GM18502 (cell line): ENCODE data around the gene DLGAP1.

Experiments used
- ATAC-seq: cut with Tn5 transposase; IDR thresholded peaks from one replicate; pipeline ENCODE4 v1.9.1; 2021; ENCODE audit warnings: mild to moderate bottlenecking; ENCODE audit not compliant: unreplicated experiment, poor library complexity

The DLGAP1 gene

DNA sequence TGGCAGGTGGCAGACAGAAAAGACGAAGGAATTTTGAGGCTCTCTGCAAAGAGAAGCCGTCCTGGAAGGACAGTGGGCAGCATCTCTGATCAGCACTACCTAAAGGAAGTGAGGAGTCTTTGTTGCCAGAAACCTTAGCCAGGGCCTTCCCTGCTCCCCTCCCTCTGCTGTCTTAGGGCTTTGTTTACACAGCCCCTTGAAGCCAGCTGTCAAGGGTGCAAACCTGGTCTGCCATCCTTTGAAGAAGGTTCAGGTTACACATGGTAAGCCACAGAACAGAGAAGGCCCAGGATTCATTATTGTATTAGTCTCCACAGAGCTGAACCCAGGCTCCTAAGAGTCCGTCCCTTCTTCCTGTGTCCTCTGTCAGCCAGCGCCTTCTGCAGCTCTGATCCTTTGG is 648.5 kb downstream of the DLGAP1 start:
- ATAC-seq = no peak

DNA sequence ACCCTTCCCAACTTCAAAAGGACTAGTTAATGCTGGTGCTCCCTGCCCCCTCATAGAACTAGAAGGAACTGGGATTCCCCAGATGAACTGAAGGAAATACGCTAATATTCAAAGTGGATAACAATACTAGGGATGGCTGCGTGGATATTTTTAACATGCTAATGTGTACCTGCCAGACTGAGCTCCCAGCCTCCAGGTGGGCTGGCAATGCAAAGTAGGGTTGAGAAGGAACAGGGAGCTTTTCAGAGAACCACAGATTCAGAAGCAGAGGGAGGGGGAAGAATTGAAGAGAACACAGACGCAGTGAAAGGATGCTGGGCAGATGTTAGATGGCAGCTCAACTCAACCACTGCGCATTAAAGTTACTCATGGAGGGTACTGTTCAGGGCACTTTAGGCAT is 650.8 kb downstream of the DLGAP1 start:
- no peak for ATAC-seq

DNA sequence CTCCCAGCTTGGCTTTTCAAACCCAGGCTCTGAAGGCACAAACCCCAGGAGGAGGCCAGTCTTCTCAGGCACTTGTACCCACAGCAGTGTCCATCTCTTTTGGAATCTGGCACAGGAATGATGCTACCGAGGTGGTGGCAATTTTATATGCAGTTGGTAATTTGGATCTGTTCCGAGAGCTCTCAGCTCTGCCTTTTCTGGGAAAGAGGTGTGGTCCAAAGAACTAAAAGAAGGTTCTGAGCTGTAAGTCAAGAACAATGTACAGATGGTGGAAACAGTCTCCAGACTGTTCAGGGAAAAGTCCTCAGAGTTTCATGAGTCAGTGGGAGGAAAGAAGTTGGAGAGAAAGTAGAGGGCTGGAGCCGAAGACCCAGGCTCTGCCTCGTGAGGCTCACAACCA is 651.8 kb downstream of the DLGAP1 start:
- no peak for ATAC-seq

DNA sequence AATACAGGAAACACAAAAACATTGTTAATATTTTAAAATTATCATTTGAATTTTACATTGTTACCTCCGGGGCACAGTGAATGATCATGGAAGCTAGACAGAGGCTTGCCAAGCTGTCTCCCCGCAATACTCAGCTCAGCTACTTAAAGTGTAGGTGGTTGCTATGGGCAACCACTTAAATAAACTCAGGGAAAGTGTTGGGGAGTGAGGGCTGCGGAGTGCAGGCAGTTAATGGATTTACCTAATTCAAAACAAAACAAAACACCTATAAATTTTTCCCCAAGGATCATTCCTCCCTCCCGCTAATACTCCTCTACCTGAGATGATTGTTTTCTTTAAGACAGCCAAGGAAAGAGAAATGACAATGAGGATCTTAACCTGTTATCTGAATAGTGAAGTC is 655.6 kb downstream of the DLGAP1 start:
- no peak for ATAC-seq

DNA sequence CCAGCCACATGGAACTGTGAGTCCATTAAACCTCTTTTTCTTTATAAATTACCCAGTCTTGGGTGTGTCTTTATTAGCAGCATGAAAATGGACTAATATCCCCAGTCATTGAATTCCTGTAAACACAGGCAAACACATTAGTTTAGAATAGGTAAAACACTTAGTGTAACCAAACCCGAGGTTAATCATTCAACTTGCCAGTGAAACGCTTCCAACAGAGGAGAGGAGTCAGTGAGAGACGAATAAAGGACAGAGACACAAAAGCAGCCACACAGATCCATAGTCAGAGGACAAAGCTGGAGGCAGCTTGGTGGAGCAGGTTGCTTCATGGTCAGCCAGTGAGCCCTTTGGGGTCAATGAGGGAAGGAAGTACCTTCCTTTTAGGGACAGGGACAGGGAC is 657.1 kb downstream of the DLGAP1 start:
- no peak for ATAC-seq

DNA sequence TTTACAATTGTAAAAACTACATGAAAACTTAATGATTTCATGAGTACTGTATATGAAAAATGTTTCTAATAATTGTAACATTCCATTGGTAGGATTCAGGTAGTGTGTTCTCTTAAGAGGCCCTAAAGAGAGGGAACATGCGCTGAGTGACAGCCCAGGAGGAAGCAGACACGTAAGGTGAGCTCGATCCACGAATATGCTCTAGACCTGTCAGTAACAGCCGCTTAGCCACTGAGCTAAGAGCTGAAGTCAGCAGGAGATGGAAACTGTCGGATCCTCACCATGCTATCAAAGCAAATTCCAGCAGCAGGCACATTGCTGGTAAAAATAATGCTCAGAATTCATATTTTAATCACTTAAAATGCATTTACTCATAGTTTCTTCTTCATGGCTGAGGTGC is 658.7 kb downstream of the DLGAP1 start:
- no peak for ATAC-seq

DNA sequence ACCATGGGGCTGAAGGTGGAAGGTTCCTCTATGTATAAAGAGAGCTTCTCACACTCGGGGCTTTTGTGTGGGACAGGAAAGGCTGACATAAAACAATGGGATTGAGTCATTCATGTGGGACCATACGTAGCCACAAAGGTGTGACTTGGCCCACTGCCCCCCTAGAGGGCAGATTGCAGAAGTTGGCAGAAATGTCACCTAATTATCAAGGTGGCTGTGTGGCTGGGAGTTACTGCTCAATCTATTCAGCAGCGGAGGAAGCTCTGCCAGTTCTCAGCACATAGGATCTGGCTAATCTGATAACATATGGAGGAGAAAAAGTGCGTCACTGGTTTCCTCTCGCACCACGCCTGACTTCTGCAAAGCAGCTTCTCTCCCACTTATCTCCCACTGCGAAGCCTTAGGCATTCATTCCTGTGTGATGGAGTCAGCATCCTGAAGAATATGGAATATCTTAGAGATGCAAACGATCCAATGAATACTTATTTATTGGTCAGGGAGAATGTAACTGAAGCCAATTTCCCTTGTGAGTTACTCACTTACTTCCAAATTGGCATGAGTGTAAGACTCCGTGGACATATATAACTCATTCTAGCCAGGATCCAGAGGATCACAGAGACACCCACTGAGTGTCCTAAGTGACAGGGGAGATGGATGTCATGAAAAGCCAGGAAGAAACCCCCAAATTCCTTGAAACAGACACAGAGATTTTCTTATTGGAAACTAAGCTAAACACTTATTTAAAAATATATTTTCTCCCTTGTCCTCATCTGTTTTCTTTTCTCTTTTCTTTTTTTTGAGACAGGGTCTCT is 660.4 kb downstream of the DLGAP1 start:
- ATAC-seq = no peak

DNA sequence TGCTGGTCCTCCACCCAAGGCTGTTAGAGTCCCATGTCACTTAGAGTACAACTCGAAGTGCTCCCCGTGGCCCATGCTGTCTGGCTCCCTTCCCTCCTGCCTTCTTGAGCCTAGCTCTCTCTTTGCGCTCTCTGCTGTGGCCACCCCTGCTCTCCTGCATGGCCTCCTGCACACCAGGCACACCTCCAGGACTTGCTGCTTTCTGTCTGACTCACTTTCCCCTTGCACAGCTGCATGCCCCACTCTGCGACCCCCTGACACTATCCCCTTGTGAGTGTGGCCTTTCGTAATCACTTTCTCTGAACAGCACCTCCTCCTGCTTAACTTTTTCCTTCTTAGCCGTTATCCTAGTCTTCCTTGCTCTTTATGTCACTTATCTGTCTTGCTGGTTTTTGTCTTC is 661.6 kb downstream of the DLGAP1 start:
- no peak for ATAC-seq

DNA sequence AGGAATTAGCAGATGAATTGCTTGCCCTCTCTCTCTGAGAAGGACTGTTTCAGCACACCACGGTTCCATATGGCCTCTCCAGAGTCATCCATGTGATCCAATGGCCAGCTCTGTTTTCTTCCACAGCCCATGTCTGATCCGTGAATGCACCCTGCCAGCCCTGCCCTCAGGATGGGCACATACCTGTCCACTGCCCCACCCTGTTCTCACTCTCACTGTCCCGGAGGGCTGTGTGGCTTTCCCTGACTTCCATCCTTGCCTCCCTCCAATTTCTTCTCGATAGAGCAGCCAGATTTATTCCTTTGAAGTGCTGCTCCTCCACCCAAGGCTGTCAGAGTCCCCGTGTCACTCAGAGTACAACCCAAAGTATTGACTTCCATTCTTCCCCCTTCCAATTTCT is 662.0 kb downstream of the DLGAP1 start:
- ATAC-seq = no peak

DNA sequence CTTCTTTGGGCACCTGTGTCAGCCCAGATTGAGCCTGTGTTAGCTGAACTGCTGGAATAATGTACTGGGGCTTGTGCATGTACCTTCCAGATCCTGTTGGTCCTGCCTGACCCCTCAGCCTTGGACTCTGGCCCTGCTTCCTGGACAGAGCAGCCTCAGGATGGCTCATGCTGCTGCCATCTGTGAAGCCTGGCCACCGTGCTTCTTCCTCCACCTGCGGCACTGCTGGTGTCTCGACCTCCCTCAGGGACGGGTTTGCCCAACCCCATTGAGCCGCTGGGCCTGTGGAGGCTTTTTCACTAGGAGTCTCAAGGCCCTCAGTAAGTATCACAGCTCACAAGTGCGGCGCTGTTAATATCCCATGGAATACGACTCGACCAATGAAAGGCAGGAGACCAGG is 662.4 kb downstream of the DLGAP1 start:
- no peak for ATAC-seq

DNA sequence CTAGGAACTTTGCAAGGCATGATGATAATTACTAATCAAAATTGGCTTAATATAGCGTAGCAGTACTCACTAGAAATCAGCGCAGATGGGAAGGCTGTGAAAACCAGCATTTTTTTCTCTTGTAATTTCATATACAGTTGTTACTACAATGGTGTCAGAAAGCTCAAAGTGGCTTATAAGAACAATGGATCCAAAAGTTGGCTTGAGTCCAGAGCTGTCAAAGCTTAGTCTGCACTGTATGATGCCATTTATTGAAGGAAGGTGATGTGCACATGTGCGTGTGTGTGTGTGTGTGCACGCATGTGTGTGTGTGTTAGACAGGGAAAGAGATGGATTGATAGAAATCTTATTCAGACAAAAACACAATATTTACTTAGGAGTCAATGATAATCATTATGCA is 663.9 kb downstream of the DLGAP1 start:
- ATAC-seq = no peak

DNA sequence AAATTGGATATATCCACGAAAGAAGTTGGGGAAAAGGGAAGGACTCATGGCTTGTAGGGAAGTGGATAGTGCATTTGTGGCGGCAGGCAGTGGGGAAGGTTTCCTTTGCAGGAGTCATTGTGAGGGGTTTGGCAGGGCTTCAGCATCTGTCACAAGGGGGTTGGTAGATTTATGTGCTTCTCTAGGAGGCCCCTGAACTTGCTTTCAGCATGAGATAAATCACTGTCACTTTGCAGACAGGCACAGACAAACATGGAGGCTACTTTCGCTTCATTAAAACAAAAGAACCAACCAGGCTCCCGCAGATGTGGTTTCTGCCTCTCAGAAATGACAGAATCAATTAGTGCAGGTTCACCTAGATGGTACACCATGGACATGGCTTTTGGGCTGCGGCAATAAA is 664.4 kb downstream of the DLGAP1 start:
- no peak for ATAC-seq

DNA sequence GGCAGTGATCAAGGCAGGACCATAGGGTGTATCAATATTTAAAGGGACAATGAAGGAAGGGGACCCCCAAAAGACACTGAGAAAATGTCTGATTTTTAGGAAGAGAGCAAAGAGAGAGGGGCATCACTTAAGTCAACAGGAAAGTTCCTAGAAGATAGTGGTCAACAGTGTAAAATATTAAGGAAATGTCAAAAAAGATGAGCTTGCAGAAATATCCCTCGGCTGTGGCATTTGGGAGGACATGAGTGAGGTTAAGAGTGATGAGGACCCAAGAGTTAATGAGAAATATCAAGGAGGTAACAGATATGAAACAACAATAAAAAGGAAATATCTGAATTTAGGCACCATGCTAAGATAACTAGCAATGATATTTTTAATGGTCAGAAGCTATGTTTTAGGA is 665.6 kb downstream of the DLGAP1 start:
- ATAC-seq = no peak

DNA sequence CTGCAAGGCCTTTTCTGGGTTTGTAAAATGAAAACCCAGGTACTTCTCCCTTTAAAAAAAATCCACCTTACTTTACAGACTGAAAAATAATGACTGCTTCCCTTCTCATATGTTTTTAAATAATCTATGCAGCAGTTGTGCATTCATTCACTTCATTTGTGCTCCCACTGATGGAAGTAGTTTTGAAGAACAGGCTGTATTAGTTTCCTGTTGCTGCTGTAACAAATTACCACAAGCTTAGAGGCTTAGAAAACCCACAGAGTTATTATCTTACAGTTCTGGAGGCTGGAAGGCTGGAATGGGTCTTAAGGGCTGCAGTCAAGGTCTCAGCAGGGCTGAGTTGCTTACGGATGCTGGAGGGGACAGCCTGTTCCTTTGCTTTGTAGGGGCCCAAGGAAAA is 670.2 kb downstream of the DLGAP1 start:
- no peak for ATAC-seq

DNA sequence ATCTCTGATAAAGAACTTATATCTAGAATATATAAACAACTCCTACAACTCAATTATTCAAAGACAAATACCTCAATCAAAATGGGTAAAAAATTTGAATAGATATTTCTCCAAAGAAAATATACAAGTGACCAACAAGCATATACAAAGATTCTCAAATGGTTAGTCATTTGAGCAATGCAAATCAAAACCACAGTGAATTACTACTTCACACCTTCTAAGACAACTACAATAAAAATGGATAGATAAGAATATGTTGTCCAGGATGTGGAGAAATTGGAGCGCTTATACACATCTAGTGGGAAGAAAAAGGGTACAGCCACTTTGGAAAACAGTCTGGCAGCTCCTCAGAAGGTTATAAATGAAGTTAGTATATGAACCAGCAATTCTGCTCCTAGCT is 672.2 kb downstream of the DLGAP1 start:
- no peak for ATAC-seq

DNA sequence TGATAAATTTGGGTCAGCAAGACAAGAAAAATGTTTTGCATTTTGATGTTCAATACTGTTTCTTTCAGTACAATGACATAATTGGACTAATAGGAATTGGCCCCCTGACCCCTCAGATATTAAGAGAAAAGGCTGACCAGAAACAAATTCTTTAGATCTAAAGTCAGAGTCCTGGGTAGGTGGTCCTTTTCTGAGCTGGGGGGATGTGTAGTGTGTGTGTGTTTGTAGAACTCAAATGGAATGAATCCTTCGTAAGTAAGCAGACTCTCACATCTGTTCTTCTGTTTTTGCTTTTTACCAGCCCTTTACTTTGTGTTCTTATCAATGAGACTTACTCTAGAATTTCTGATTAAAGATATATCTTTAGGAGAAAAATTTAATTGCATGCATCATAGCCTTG is 677.4 kb downstream of the DLGAP1 start:
- no peak for ATAC-seq

DNA sequence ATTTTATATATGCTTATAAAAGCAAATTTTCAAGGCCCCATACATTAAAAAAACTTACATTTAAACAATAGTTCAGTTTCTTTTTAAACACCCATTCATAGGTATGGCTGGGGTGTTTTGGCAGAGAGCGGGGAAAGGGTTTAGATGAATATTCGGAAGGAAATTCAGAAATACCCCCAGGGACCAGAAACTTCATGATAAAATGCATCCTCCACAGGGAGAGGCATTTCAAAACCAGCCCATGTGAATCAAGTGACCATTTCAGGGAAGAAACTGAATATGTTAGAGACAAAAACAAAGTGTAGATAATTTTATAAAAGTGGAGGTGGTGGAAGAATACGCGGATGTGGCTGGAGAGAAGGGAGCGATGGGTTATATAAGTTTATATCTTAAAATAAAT is 678.0 kb downstream of the DLGAP1 start:
- no peak for ATAC-seq

DNA sequence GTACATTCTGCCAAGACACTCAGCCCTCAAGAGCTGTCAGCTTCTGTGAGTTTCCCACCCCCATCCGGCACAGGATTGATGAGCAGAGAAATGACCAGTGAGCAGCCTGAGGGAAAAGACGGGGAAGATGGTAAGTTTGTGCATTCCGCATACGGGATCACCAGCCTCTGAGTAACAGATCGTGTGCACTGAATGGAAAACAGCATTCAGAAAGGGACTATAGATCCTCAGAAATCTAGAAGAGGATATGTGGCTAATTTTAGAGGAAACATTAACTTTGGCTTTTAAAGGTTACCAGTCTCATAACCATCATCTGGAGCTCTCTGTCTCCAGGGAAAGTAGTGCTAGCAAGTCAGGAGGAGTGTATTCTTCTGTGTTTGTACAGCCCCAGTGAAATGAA is 679.1 kb downstream of the DLGAP1 start:
- ATAC-seq = no peak

DNA sequence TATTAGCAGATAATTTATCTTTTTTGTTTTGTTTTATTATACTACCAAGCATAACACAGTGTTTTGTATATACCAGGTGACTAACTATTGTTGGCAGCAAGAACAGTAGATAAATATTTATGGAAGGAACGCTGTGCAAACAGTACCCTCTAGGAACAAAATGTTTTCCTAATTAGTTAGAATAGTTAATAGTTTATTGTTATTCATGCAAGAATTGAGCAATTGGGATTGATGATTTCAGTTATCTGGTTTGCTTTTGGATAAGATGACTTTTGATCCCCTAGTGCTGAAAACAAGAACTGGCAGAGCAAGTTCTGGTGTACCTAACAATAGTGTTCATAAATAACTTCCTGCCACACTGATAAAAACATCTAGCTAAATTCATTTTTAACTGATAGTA is 681.8 kb downstream of the DLGAP1 start:
- no peak for ATAC-seq

DNA sequence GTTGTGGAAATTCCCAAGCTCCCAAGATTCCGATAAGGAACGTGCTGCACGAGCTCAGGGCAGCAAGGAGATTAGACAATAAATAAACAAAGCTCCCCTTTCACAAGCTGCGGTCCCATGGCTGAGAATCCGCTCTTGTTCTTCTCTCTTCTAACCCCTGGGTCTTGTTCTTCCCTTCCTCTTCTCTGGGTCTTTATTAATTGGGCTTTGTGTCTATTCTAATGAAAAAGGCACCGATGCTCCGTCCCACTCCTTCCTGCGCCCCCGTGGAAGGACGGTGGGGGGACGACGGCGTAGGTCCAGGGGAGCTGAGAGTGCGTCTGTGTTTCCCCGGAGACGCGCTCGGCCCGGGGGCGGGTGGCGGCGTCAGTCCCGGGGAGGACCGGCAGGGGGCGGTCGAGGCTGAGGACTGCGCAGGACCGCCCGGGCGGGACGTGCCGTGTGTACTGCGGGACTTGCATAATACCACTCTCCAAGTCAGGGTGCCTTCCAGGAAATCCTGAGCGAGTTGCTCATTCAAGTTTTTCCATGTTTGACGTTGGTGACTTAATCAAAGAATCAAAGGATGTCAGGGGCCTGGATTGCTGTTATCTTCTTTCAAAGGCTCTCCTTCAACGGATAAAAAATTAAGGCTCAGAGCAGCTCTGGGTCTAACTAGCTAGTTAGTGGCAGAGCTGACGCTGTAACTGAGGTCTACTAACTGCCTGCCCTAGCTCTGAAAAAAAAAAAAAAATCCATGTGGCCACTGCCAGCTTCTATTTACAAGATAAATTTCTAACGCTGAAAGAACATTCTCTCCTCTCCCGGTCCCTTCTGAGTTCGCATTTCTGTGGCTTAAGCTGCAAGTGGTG is 683.8 kb downstream of the DLGAP1 start:
- ATAC-seq = peak; percentile 98

DNA sequence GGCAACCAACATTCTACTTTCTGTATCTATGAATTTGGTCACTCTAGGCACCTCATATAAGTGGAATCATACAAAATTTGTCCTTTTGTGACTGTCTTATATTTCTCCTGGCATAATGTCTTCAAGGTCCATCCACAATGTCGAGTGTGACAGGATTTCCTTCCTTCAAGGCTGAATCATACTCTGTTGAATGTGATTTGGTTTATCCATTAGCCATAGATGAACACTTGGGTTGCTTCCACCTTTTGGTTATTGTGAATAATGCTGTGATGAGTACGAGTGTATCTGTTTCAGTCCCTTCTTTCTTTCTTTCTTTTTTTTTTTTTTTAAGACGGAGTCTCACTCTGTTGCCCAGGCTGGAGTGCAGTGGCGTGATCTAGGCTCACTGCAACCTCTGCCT is 693.8 kb downstream of the DLGAP1 start:
- ATAC-seq = no peak

DNA sequence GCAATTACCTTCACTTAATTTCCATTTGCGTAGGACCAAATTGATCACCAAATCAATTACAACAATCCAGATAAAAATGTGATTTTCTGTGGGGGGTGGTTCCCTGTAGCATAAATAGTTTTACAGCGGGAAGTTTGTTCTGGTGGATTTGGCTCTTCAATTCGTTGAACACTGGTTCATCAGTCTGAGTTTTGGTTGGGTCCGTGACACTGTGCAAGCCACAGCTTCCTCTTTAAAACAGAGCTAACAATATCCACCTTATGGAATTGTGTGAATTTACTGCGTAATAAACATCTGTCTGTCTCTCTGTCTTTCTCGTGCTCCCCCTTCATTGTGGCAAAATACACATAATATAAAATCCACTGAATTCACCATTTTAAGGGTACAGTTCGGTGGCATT is 694.4 kb downstream of the DLGAP1 start:
- ATAC-seq = no peak
